A673 (cell line): ENCODE measurements around the gene SH2D6.

Source experiments
- CTCF ChIP-seq: fragments of 300-800, 200-600 bp; sonication (generic); conservative IDR thresholded peaks from 2 replicates; pipeline ENCODE4 v1.5.1; 2017; ENCODE audit warnings: low read depth, mild to moderate bottlenecking, antibody characterized with exemption, low read length, moderate library complexity, mixed read lengths
- EZH2 ChIP-seq: fragments of 200-600 bp; sonication (generic); IDR thresholded peaks from 2 replicates; pipeline ENCODE4 v1.6.1; 2017; ENCODE audit warnings: borderline replicate concordance, low read depth, mild to moderate bottlenecking, mixed read lengths, antibody characterized with exemption, low read length; ENCODE audit not compliant: poor library complexity, severe bottlenecking

GRCh38 chr2:85431570-85432205 is 13.2 kb downstream of the SH2D6 start:
- TF ChIP-seq CTCF: no peak
- TF ChIP-seq EZH2: no peak
